Mucosa of stomach (tissue), 1 donor: ENCODE data around the gene AATK.
"Not testable (repeated sequence)": the region's sequence is repeated elsewhere in the genome, so short reads cannot be mapped to it uniquely, and the experiment has no call there.

ENCODE experiments used
- H3K27me3 ChIP-seq: one replicate; pipeline ENCODE4 v1.7.0; 2013; ENCODE audit warnings: mild to moderate bottlenecking, low read length; ENCODE audit not compliant: control insufficient read depth, insufficient read depth
- H3K36me3 ChIP-seq: one replicate; pipeline ENCODE4 v1.7.0; 2013; ENCODE audit warnings: low read length; ENCODE audit not compliant: control insufficient read depth, insufficient read depth
- H3K4me1 ChIP-seq: one replicate; pipeline ENCODE4 v1.7.0; 2013; ENCODE audit warnings: mild to moderate bottlenecking, low read length; ENCODE audit not compliant: control insufficient read depth, insufficient read depth
- H3K4me3 ChIP-seq: one replicate; pipeline ENCODE4 v1.7.0; 2013; ENCODE audit warnings: low read length
- H3K9ac ChIP-seq: one replicate; pipeline ENCODE4 v1.7.0; 2013; ENCODE audit warnings: mild to moderate bottlenecking, low read length, moderate library complexity
- H3K9me3 ChIP-seq: one replicate; pipeline ENCODE4 v1.7.0; 2013; ENCODE audit warnings: mild to moderate bottlenecking, low read length, moderate library complexity; ENCODE audit not compliant: control insufficient read depth
- donor health status: Pancreatic carcinoma.

Gene AATK

DNA sequence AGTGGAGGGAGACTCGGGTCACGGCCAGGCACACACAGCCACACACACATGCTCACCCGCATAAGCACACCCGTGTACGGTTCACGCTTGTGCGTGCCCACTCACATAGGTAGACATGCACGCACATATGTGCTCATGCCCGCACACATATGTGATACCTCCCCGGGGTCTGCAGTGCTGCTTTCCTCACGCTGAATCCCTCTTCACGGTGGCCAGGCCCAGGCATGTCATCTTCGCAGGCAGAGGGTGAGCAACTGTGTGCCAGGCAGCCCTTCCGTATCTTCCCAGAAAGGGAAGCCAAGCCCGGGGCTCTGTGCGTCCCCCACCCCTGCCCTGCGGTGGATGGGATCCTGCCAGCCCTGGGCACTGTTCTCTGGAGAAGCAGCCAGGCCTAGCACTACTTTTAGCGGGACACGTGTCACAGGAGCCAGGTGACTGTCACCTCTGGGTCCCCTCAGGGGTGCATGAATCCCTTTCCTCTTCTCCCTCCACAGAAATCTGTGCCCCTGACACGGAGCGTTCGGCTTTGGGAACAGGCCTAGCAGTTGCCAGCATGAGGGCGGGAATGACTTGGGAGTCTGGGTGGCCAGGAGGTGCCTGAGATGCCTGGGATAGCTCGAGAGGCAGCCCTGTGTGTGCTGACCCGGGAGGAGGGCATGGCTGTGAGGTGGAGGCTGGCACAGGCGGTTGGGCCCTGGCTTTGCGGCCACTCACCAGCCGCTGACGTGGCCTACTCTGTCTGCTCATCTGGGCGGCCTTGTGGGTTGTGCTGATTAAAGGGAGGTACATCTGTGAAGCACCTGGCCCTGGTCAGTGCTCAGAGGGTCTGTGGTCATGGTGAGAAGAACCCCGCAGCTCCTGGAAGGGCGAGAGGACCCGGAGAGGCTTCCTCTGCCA lies 83.6 kb downstream of the AATK start:
- peaks cover 3% of the 10 kb centered on the region for H3K36me3 ChIP-seq
- H3K9ac ChIP-seq: peak overlapping the region; percentile 82
- H3K4me1 ChIP-seq: peaks cover 67% of the 10 kb centered on the region
- no peaks in the 10 kb centered on the region for H3K27me3 ChIP-seq
- H3K4me3 ChIP-seq: no peak overlapping the region
- H3K9me3 ChIP-seq: no peaks in the 10 kb centered on the region

- no peaks in the 10 kb centered on the region for H3K9me3 ChIP-seq
- H3K9ac ChIP-seq: peak overlapping the region; percentile 82
- H3K4me1 ChIP-seq: peaks cover 57% of the 10 kb centered on the region
- no peak overlapping the region for H3K4me3 ChIP-seq
- H3K27me3 ChIP-seq: no peaks in the 10 kb centered on the region
- H3K36me3 ChIP-seq: peaks cover 4% of the 10 kb centered on the region
These were observed 84.5 kb downstream of the AATK start for GRCh38 chr17:81081222-81082176.

- H3K9ac ChIP-seq: no peak overlapping the region
- peaks cover 48% of the 10 kb centered on the region for H3K4me1 ChIP-seq
- H3K27me3 ChIP-seq: no peaks in the 10 kb centered on the region
These were observed 86.0 kb downstream of the AATK start for GRCh38 chr17:81080019-81080418.

GRCh38 chr17:81078026-81078913 lies 87.8 kb downstream of the AATK start:
- H3K27me3 ChIP-seq: not testable (repeated sequence)

More at GRCh38 chr17:81080019-81080418, 86.0 kb downstream of the AATK start:
- peaks cover 5% of the 10 kb centered on the region for H3K36me3 ChIP-seq
- no peak overlapping the region for H3K4me3 ChIP-seq
- no peaks in the 10 kb centered on the region for H3K9me3 ChIP-seq

DNA sequence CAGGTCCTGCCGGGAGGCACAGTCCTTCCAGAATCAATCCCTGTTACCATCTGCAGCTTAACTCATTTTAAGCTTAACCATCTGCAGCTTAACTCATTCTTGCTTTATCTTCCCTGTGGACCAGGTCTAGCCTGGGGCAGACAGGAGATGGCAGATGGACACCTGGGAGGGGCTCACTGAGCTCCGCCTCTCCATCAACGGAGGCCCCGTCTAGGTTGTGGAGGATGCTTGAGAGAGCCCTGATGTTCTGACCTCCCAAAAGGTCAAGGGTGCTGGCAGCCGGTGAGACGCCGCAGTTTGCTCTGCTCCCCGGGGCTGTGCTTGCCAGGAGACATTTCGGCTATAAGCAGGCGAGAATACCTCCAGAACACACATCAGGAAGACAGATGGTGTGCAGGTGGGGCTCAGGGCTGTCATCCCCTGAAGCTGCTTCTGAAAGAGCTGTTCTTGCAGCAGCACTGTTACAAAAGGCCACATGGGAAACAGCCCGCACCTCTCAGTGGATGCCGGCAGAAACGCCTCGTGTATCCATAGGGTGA lies 89.8 kb downstream of the AATK start:
- H3K9me3 ChIP-seq: no peaks in the 10 kb centered on the region
- H3K4me1 ChIP-seq: peaks cover 37% of the 10 kb centered on the region
- peaks cover 10% of the 10 kb centered on the region for H3K36me3 ChIP-seq
- no peak overlapping the region for H3K4me3 ChIP-seq
- H3K27me3 ChIP-seq: no peaks in the 10 kb centered on the region
- H3K9ac ChIP-seq: no peak overlapping the region

More at GRCh38 chr17:81078026-81078913, 87.8 kb downstream of the AATK start:
- H3K4me3 ChIP-seq, H3K36me3 ChIP-seq, H3K9me3 ChIP-seq, H3K9ac ChIP-seq: not testable (repeated sequence)
- peaks cover 39% of the 10 kb centered on the region for H3K4me1 ChIP-seq

DNA sequence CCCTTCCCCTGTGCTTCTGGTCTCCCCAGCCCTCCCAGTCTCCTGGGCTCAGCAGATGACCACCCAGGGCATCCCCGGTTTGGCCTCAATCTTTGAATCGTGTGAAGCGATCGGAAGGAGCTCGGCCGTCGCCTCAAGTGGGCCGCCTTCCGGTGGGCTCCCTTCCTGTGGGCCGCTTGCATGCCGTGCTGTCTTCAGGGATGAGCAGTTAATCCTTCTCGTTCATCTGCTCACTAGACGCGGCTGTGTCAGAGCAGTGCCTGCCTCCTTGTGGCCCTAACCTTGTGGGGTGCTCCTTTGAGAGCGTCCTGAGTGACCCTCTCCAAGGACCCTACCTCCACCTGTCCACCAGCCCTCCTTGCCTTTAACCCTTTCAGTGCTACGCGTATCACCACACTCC lies 90.7 kb downstream of the AATK start:
- H3K27me3 ChIP-seq: no peaks in the 10 kb centered on the region
- no peaks in the 10 kb centered on the region for H3K9me3 ChIP-seq
- H3K36me3 ChIP-seq: peaks cover 10% of the 10 kb centered on the region
- H3K4me3 ChIP-seq: no peak overlapping the region
- no peak overlapping the region for H3K9ac ChIP-seq
- H3K4me1 ChIP-seq: peaks cover 37% of the 10 kb centered on the region

DNA sequence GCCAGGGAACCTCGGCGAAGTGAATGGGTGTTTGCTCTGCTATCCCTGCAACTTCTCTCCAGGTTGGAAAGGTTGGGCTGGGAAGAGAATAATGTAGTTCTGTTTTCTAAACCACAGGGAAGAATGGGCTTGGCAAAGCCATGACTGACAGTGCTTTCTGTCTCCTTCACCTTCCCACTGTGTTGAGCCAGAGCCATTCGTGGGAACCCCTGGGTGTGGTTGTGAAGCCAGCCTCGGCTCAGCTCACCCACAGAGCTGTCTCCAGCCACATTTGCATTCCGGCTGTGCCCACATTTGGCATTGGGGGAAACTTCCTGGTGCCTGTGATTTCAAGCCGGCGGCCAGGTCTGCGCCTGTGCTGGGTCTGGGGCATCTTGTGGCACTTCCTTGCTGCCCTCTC lies 91.1 kb downstream of the AATK start:
- no peak overlapping the region for H3K4me3 ChIP-seq
- H3K36me3 ChIP-seq: peaks cover 10% of the 10 kb centered on the region
- H3K9ac ChIP-seq: no peak overlapping the region
- H3K9me3 ChIP-seq: no peaks in the 10 kb centered on the region
- no peaks in the 10 kb centered on the region for H3K27me3 ChIP-seq
- H3K4me1 ChIP-seq: peaks cover 37% of the 10 kb centered on the region

- Histone ChIP-seq H3K9ac (no peak overlapping the region), H3K36me3 (peaks cover 10% of the 10 kb centered on the region), H3K27me3 (no peaks in the 10 kb centered on the region), H3K9me3 (no peaks in the 10 kb centered on the region), H3K4me1 (peaks cover 37% of the 10 kb centered on the region), H3K4me3 (no peak overlapping the region)
These were observed 91.8 kb downstream of the AATK start for GRCh38 chr17:81073967-81074839.

DNA sequence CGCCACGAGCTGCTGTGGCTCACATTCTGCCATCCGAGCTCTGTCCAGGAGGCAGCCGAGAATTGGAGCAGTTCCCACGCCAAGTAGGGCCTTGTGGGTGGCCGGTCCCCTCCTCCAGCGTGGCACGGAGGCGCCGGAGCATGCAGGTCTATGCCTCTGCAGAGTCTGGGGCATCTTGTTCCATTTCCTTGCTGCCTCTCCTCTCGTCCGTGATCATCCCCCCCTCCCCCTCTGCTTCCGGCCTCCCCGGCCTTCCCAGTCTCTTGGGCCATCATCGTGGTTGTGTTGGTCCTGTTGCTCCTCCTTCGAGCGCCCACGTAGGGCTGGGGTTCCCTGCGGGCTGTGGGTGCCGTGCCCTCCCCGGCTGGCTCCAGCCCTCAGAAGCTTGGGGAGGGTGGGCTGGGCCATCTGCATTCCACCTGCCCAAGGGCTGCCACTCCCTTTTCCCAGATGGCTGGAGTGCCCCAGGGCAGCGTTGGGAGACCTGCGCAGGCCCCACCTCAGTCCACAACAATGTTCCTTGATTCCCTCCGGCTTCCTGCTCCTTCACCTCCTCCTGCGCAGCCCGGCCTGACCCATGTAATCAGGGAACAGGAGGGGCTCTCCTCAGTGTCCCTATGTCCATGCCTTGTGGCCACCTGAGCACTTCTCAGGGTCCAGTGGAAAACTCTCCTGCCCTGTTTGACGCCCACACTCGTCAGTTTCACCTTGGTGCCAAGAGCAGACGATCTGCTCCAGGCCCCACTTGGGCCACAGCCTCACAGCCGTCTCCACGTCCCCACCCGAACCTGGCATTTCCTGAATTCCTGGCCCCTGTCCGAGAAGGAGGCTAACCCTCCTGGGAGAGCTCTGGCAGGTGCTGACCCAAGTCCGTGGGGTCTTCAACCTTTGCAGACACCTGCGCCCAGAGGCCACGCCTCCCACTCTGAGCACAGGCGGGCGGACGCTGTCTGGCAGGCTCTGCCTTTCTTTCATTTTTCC lies 94.0 kb downstream of the AATK start:
- Histone ChIP-seq H3K36me3 (peaks cover 10% of the 10 kb centered on the region), H3K9me3 (no peaks in the 10 kb centered on the region), H3K4me3 (no peak overlapping the region), H3K4me1 (peaks cover 57% of the 10 kb centered on the region), H3K9ac (no peak overlapping the region), H3K27me3 (no peaks in the 10 kb centered on the region)
